Left renal pelvis (tissue), 4 donors: ENCODE results near the gene MYCBP2. TPM values are rescaled to one million over a fixed set of nuclear protein-coding genes. Genes with fewer than 3 reads are reported as not detected.
"Not testable (repeated sequence)": the region's sequence is repeated elsewhere in the genome, so short reads cannot be mapped to it uniquely, and the experiment has no call there.

Experiments used
- DNase-seq, 4 donors: peaks; one replicate each; pipeline ENCODE4 v3.0.0-alpha.2; 2013; ENCODE audit warnings: low read depth in 4 of 4, low spot score in 3 of 4
- polyA plus RNA-seq, 4 donors: library from polyadenylated mRNA; unstranded; fragments of 120-200 nt; gene quantifications; one replicate each; pipeline ENCODE4 v1.2.1, GENCODE V29; 2013; ENCODE audit not compliant: insufficient read length in 4 of 4

Gene MYCBP2
- polyA plus RNA-seq, 4 donors, result 46.2 to 70.1 (median 60.5) TPM

- no peak for DNase-seq
Measured at GRCh38 chr13:77219401-77219800, 107.5 kb downstream of the MYCBP2 start.

GRCh38 chr13:77218274-77218673 lies 108.6 kb downstream of the MYCBP2 start:
- no peak for DNase-seq

- DNase-seq, result no peak
Measured at GRCh38 chr13:77215543-77215942, 111.4 kb downstream of the MYCBP2 start.

GRCh38 chr13:77213644-77214043 lies 113.2 kb downstream of the MYCBP2 start:
- no peak for DNase-seq

GRCh38 chr13:77207943-77208342 lies 119.0 kb downstream of the MYCBP2 start:
- no peak for DNase-seq

GRCh38 chr13:77198995-77199394 lies 127.9 kb downstream of the MYCBP2 start:
- DNase-seq, result not testable (repeated sequence)

- DNase-seq, result no peak
Measured at GRCh38 chr13:77196052-77196618, 130.8 kb downstream of the MYCBP2 start.

- no peak for DNase-seq
Measured at GRCh38 chr13:77190349-77190958, 136.4 kb downstream of the MYCBP2 start.

GRCh38 chr13:77185721-77186120 lies 141.2 kb downstream of the MYCBP2 start:
- DNase-seq, result no peak

GRCh38 chr13:77184455-77184854 lies 142.4 kb downstream of the MYCBP2 start:
- DNase-seq, result no peak

- no peak for DNase-seq
Measured at GRCh38 chr13:77180011-77180410, 146.9 kb downstream of the MYCBP2 start.

- DNase-seq, result no peak
Measured at GRCh38 chr13:77177646-77178045, 149.2 kb downstream of the MYCBP2 start.

GRCh38 chr13:77176350-77176749 lies 150.5 kb downstream of the MYCBP2 start:
- no peak for DNase-seq

GRCh38 chr13:77172650-77173049 lies 154.2 kb downstream of the MYCBP2 start:
- no peak for DNase-seq

GRCh38 chr13:77171451-77171850 lies 155.4 kb downstream of the MYCBP2 start:
- DNase-seq, result no peak

GRCh38 chr13:77168237-77168636 lies 158.7 kb downstream of the MYCBP2 start:
- no peak for DNase-seq

- DNase-seq, result no peak
Measured at GRCh38 chr13:77150651-77151050, 176.2 kb downstream of the MYCBP2 start.

- DNase-seq, result no peak
Measured at GRCh38 chr13:77143431-77143830, 183.5 kb downstream of the MYCBP2 start.

- DNase-seq, result no peak
Measured at GRCh38 chr13:77139306-77139705, 187.6 kb downstream of the MYCBP2 start.

- no peak for DNase-seq
Measured at GRCh38 chr13:77138813-77139212, 188.1 kb downstream of the MYCBP2 start.

- no peak for DNase-seq
Measured at GRCh38 chr13:77136902-77137420, 189.9 kb downstream of the MYCBP2 start.

GRCh38 chr13:77124423-77124822 lies 202.5 kb downstream of the MYCBP2 start:
- DNase-seq, result no peak
